Measurements from ENCODE around the gene PLA2G4E. TPM values are rescaled to one million over a fixed set of nuclear protein-coding genes. Genes with fewer than 3 reads are reported as not detected.

Gene PLA2G4E
- total RNA-seq, 2 donors from 2014 or later = 0.11 TPM; not detected in 1

DNA sequence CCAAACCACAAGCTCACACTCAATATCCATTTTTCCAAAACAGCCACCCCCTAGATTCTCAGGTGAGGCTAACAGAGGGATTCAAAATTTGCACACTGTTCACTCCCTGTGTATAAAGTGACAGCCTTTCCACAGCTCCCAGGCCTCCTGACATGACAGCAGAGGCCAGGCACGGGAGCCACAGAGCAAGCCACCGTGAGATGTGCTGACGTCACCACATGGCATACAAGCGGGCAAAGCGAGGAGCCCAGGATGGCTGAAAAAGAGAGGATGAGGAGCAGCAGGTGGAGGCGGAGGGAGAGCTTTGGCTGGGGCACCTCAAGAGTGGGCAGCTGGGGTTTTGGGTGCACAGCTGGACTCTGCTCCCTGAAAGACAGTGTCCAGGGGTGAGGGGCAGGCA lies 75.6 kb downstream of the PLA2G4E start:
- TF ChIP-seq, protein P1, sequence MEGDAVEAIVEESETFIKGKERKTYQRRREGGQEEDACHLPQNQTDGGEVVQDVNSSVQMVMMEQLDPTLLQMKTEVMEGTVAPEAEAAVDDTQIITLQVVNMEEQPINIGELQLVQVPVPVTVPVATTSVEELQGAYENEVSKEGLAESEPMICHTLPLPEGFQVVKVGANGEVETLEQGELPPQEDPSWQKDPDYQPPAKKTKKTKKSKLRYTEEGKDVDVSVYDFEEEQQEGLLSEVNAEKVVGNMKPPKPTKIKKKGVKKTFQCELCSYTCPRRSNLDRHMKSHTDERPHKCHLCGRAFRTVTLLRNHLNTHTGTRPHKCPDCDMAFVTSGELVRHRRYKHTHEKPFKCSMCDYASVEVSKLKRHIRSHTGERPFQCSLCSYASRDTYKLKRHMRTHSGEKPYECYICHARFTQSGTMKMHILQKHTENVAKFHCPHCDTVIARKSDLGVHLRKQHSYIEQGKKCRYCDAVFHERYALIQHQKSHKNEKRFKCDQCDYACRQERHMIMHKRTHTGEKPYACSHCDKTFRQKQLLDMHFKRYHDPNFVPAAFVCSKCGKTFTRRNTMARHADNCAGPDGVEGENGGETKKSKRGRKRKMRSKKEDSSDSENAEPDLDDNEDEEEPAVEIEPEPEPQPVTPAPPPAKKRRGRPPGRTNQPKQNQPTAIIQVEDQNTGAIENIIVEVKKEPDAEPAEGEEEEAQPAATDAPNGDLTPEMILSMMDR (IDR thresholded peaks at IDR 0.05) = no peak
- peak overlapping the region; percentile 72 to 78 for H3K27ac ChIP-seq
- no peaks in the 10 kb centered on the region for H3K9me3 ChIP-seq
- no peaks in the 10 kb centered on the region for H3K27me3 ChIP-seq
- no peak for DNase-seq (ENCODE audit: low spot score)
- no peaks in the 10 kb centered on the region for H3K36me3 ChIP-seq
- H3K4me3 ChIP-seq = no peak overlapping the region
- H3K4me1 ChIP-seq = peaks cover 0 to 82% of the 10 kb centered on the region in 2 donors

DNA sequence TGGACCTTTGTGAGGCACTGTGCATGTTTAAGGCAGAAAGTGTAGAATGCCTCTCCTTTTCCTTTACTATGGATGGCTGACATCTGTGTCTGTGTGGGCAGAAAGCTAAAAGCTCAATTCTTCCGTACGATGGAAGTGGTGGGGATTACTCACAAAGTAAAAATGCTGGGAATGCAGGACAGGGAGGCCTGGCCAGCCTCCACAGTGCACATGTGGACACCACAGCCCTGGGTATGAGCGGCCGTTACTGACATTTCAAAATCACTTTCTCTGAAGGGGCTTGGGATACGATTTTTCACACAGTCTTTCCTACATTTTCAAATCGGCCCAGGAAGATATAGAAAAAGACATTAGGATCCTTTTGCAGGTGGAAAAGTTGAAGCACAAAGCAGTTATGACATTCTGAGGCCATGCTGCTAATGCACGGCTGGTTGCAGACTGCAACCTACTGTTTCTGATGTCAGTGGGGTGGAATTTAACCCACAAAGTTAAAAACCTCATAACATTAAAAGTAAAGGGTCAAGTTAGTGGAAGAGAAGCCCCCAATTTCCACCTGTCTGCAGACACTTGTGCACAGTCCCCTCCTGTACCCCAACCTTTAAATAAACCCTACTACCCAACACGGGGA lies 76.4 kb downstream of the PLA2G4E start:
- H3K9me3 ChIP-seq = no peaks in the 10 kb centered on the region
- H3K4me3 ChIP-seq = no peak overlapping the region
- TF ChIP-seq, protein P1 (IDR thresholded peaks at IDR 0.05) = no peak
- no peaks in the 10 kb centered on the region for H3K27me3 ChIP-seq
- H3K27ac ChIP-seq = peak overlapping the region; percentile 72 to 78
- peaks cover 0 to 74% of the 10 kb centered on the region in 2 donors for H3K4me1 ChIP-seq
- H3K36me3 ChIP-seq = no peaks in the 10 kb centered on the region
- DNase-seq (ENCODE audit: low spot score) = peak; percentile 84

DNA sequence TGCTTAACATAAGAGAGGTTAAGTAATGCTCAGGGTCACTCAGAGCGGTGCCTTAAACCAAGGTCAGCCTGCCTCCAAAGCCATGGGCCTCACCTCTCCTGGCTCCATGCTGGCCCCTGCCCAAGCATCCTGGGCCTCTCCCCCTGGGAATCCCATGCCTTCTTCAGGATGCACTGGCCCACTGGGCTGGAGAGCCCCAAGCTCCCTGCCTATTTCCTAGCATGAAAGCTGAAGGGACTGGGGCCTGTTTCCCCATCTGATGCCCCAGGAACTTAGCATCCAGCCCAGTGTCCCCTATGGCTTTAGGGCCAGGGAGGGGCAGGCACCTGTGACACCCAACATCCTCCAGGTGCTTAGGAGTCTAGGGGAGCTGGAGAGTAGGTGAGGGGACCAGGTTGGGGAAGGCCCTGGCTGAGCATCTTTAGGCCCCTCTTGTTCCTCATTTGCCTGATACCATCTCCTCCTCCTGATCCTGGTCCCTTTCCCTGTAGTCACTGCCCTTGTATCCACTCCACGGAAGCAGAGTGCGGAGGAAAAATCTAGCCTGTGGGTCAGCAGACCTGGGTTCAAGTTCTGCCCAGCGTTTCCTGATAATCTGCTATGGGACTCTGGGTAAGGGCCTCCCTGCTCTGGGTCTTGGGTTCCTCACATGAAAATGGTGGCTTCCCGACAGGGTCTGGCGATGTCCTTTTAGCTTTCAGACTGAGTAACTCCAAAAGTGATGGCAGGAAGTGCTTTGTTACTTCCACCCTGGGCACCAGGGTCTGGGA lies 77.1 kb downstream of the PLA2G4E start:
- Histone ChIP-seq H3K4me3 (no peak overlapping the region), H3K36me3 (no peaks in the 10 kb centered on the region)
- DNase-seq (ENCODE audit: low spot score) = no peak

DNA sequence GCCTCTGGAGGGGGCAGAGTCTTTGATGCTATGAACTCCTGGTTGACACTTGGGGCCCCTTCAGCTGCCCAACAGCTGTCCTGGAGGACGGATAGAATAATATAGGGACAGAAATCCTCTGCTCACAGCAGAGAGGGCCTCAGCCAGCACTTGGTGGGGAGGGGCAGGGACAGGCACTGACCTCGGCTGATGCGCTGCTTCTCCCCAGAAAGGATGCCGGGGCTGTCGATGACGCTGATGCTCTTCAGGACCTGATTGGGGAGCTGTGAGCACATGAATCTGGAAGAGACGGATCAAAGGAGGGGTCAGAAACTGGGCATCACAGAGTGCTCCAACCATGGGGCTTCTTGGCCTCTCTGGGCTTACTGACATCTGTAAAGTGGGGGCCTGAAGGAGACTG lies 78.0 kb downstream of the PLA2G4E start:
- Histone ChIP-seq H3K27ac (peak overlapping the region in 1 of 2 donors; percentile 72), H3K27me3 (no peaks in the 10 kb centered on the region), H3K4me3 (no peak overlapping the region), H3K4me1 (peaks cover 0 to 69% of the 10 kb centered on the region in 2 donors), H3K9me3 (no peaks in the 10 kb centered on the region), H3K36me3 (no peaks in the 10 kb centered on the region)
- no peak for DNase-seq (ENCODE audit: low spot score)
- TF ChIP-seq, protein P1 (IDR thresholded peaks at IDR 0.05) = no peak

More for the DNA sequence above, 77.1 kb downstream of the PLA2G4E start:
- TF ChIP-seq, protein P1 (IDR thresholded peaks at IDR 0.05) = no peak
- peaks cover 0 to 69% of the 10 kb centered on the region in 2 donors for H3K4me1 ChIP-seq
- no peaks in the 10 kb centered on the region for H3K27me3 ChIP-seq
- peak overlapping the region; percentile 72 to 78 for H3K27ac ChIP-seq
- H3K9me3 ChIP-seq = no peaks in the 10 kb centered on the region

DNA sequence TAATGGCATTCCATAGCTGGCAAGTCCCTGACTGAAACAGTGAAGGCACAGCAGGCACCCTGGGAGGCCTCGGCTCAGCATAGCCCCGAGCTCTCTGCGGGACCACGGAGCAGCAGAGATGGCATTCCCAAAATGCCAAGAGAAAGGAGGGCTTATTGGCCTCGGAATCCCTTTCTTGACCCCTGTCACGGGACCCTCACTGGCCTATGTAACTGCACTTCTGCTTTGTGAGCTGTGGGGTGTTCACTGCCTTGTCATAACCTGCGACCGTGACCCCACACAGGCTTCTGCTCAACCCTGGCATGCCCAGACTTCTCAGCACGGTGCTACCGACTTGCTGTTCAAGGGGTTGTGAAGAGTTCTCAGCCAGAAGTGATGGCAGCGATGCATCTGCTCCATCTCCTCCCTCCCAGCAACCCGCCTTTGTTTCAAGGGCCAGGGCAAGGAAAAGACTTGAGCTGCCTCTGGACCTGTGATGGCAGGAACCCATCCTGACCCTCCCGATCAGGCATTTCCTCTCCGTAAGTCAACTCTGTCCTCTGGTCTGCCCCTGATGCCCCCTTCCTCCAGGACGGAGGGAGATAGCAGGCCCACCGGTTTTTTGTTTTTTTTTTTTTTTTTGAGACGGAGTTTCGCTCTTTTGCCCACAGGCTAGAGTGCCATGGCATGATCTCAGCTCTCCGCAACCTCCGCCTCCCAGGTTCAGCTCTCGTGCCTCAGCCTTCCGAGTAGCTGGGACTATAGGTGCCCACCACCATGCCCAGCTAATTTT lies 79.0 kb downstream of the PLA2G4E start:
- peaks cover 0 to 70% of the 10 kb centered on the region in 2 donors for H3K4me1 ChIP-seq
- peak overlapping the region in 1 of 2 donors; percentile 27 for H3K27ac ChIP-seq
- no peak overlapping the region for H3K4me3 ChIP-seq
- H3K9me3 ChIP-seq = no peaks in the 10 kb centered on the region
- no peaks in the 10 kb centered on the region for H3K27me3 ChIP-seq
- H3K36me3 ChIP-seq = no peaks in the 10 kb centered on the region
- DNase-seq (ENCODE audit: low spot score) = no peak
- TF ChIP-seq, protein P1 (IDR thresholded peaks at IDR 0.05) = no peak

All from right atrium auricular region (tissue), 2 donors.